GM19025 (cell line): ENCODE results near the gene DAB2IP.

Source experiments
- ATAC-seq: cut with Tn5 transposase; IDR thresholded peaks from one replicate; pipeline ENCODE4 v1.9.1; 2021; ENCODE audit warnings: mild to moderate bottlenecking, low read depth, moderate library complexity; ENCODE audit not compliant: unreplicated experiment

Gene DAB2IP

DNA sequence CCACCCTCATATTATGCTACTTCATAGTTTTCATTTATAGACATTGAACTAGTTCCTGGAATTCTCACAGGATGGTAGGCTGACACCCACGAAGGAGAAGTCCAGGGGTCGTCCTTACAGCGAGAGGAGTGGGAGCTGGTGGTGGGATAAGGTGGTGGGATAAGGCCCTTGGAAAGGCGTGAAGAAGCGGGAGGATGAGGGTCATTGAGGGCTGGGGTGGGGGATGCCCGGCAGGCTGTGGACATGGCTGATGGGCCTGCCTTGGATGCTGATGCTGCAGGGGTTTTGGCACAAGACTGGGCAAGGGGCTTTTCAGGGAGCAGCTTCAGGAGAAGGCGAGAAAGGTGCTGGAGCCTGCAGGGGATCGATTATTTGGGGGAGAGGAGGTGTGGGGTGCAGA, 9.4 kb downstream of the DAB2IP start:
- no peak for ATAC-seq

GRCh38 chr9:121661328-121661727, 9.9 kb downstream of the DAB2IP start:
- no peak for ATAC-seq

- ATAC-seq = no peak
Measured at GRCh38 chr9:121662359-121662758, 10.9 kb downstream of the DAB2IP start.

- ATAC-seq = no peak
Measured at GRCh38 chr9:121662891-121663580, 11.6 kb downstream of the DAB2IP start.

- ATAC-seq = no peak
Measured at GRCh38 chr9:121663591-121663990, 12.2 kb downstream of the DAB2IP start.

GRCh38 chr9:121666294-121666693, 14.9 kb downstream of the DAB2IP start:
- no peak for ATAC-seq

DNA sequence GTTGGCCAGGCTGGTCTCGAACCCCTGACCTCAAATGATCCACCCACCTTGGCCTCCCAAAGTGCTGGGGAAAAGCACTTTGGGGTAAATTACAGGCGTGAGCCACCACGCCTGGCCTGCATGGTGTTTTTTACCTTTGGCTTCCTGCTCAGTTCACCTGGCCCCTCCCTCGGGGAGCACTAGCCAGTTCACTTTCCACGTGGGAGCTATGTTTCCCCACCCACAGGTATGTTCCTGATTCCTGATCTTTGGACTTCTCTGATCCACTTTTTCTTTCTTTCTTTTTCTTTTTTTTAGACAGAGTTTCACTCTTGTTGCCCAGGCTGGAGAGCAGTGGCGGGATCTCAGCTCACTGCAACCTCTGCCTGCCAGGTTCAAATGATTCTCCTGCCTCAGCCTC, 15.8 kb downstream of the DAB2IP start:
- no peak for ATAC-seq

- no peak for ATAC-seq
Measured at GRCh38 chr9:121667890-121668289, 16.5 kb downstream of the DAB2IP start.

GRCh38 chr9:121670431-121670830, 19.0 kb downstream of the DAB2IP start:
- ATAC-seq = no peak

GRCh38 chr9:121671612-121672155, 20.2 kb downstream of the DAB2IP start:
- no peak for ATAC-seq

- ATAC-seq = no peak
Measured at GRCh38 chr9:121672213-121672612, 20.8 kb downstream of the DAB2IP start.

- no peak for ATAC-seq
Measured at GRCh38 chr9:121672986-121673385, 21.6 kb downstream of the DAB2IP start.

GRCh38 chr9:121673576-121673975, 22.1 kb downstream of the DAB2IP start:
- ATAC-seq = no peak

GRCh38 chr9:121674017-121674416, 22.6 kb downstream of the DAB2IP start:
- no peak for ATAC-seq

DNA sequence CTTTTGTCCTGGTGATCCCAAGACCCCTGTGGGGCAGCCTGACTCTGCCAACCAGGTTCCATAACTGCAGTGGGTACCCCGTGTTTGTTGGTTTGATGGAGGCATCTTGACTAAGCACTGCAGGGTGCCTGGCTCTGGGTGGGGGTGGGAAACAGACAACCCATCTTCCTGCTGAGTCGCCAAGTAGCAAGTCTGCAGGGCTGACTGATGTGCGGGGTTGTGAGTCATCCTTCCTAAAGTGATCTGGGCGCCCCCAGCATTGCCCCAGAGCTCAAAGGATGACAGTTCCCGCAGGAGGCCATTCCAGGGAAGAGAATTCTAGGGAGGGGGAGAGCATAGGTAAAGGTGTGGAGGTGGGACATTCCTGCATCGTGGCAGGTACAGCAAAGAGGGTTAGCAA, 23.5 kb downstream of the DAB2IP start:
- ATAC-seq = no peak

DNA sequence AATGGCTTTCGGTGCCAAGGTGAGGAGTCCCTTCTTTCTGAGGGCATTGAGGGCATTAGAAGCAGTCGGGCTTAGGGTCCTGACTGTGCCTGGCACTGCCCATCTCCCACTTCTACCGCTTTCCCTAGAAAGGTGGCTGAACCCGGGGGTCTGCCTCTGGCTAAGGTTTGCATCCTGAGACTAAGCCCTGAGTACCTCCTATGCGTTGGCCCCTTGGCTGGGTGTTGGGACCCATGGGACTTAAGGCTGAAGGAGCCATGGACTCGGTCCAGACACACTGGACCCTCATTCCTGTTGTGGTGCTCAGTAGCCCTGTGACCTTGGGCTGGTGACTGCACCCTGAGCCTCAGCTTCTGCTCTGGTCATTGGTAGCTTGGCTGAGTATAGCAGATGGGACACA, 23.9 kb downstream of the DAB2IP start:
- ATAC-seq = no peak

DNA sequence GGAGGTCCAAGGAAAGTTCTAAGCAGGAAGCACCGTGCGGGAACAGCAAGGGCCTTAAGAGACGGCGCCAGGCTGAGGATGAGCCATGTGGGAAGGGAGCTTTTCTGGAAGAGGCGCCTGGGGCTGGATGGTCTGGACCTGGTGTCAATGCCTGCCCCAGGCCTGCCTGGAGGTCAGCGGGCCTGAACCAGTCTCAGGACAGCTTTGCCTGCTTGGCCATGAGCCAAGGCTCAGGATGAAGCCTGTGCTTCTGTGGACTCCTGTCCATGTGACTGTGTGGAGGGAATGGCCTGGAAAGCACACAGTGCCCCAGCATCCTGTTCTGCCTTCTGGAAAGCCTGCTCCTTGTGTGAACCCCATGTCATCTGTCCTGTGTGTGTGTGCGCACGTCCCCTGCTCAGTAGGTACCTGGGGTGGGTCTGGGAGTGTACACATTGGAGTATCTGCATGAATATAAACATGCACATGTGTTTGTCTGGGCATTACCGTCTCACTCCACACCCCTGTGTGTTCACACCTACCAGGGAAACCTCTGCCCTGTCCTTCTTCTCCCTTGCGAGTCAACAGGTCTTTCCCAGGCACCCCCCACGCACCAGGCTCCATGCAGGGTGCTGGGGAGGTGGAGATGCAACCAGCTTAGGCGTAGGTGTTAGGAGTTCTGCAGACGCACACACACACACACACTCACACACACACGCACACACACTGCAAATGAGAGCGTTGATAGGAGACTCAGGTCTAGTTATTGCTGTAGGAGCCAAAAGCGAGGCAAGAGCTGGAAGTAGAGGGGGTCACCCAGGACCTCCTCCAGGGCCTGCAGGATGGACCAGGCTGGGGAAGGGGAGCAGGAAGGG, 24.8 kb downstream of the DAB2IP start:
- ATAC-seq = no peak

DNA sequence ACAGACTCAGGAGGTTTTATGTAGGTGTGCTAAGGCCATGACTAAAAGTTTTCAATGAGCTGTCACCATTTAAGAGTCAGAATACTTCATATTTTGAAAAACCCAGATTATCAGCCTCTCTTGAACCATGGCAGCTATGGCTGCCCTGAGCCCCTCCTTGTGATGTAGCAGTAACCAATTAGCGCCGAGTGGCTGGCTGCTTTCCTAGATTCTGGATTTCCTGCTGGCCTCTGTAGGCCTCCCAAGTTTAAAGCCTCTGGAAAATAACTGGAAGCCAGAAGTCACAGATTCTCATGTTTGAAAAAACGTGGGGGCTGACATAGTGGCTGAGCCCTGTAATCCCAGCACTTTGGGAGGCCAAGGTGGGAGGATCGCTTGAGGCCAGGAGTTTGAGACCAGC, 25.5 kb downstream of the DAB2IP start:
- no peak for ATAC-seq

DNA sequence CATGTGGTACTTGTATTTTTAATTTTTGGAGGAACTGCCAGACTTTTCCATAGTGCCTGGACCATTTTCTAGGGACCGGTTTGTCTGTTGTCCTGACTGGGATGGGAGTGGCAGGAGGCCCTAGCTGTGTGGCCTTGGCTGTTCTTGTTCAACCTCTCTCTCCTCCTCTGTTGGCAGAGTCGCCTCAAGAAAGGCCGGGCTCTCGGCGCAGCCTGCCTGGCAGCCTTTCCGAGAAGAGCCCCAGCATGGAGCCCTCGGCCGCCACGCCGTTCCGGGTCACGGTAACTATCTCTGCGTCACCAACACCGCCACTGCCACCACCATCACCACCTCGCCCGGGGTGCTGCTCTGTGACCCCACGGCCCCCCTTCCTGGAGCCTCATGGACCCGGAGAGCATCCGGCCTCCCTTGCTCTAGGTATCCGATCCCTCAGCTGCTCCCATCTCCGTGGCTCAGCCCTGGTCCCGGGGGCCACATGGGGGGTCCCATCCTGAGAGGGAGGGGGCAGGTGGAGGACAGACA, 27.1 kb downstream of the DAB2IP start:
- ATAC-seq = no peak

GRCh38 chr9:121679901-121680635, 28.6 kb downstream of the DAB2IP start:
- ATAC-seq = no peak

DNA sequence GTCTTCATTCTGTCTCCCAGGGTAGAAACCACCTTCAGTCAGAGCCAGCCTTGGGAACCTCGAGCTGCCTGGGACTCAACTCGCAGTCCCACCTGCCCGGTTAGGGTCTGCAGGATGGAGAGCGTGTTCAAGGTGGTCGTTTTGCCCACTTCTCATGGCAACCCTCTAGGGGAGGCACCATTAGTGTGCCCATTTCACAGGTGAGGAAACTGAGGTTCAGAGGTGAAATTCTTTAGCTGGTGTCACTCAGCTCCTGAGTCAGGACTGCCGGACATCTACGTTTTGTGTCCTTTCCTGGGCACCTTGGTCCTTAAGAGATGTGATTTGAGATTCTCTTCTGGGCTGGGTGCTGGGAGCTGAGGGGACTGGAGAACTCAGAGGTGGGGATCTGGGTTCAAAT, 30.0 kb downstream of the DAB2IP start:
- no peak for ATAC-seq
